Measurements from ENCODE around the gene NXPH3. TPM values are rescaled to one million over a fixed set of nuclear protein-coding genes. Genes with fewer than 3 reads are reported as not detected.

Gene NXPH3
- total and polyA plus RNA-seq, 2 of the 13 experiments (the other 11 are each of a cell fraction or from before 2014, with no cell fraction given) = 0.04 to 0.58 TPM

DNA sequence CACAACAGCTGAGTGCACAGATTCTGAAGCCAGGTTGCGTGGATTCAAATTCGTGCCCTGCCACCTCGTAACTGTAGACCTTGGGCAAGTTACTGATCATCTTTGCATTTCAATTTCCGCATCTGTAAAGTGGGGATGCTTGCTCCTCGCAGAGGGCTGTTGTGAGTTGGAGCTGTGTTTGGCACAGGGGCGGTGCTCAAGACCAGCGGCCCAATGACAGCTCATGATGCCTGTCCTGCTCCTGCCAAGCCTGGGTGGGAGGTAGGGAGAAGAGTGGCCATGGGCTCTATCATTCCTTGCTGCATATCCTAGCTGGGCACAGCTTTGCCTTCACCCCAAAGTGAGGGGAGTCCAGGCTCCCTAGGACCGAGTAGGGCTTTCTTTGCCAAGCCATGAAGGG lies 12.6 kb downstream of the NXPH3 start (continued):
- TF ChIP-seq ZNF644 (CRISPR knock-in tag; IDR thresholded peaks at IDR 0.05; ENCODE audit: low read depth) = no peak
- no peak for TF ChIP-seq ZBTB4 (CRISPR knock-in tag; IDR thresholded peaks at IDR 0.05; ENCODE audit: borderline replicate concordance)
- no peak for TF ChIP-seq SETDB1 (CRISPR knock-in tag; IDR thresholded peaks at IDR 0.05; ENCODE audit: borderline replicate concordance)
- TF ChIP-seq ZNF800 (CRISPR knock-in tag; IDR thresholded peaks at IDR 0.05) = no peak
- TF ChIP-seq ZC3H13 (CRISPR knock-in tag; IDR thresholded peaks at IDR 0.05) = no peak
- no peak for TF ChIP-seq CEBPB (IDR thresholded peaks at IDR 0.05; ENCODE audit: borderline replicate concordance, low read depth, low read length)
- TF ChIP-seq ZNF564 (CRISPR knock-in tag; IDR thresholded peaks at IDR 0.05) = no peak
- no peak for TF ChIP-seq TGIF2 (CRISPR knock-in tag; IDR thresholded peaks at IDR 0.05)
- TF ChIP-seq CCAR2 (optimal IDR thresholded peaks at IDR 0.05; ENCODE audit: low read depth, low read length) = no peak
- no peak for TF ChIP-seq MAX (IDR thresholded peaks at IDR 0.05)
- TF ChIP-seq MIER2 (CRISPR knock-in tag; IDR thresholded peaks at IDR 0.05) = no peak
- TF ChIP-seq ZNF160 (CRISPR knock-in tag; IDR thresholded peaks at IDR 0.05) = no peak

All from HepG2 (cell line).